HepG2 (cell line): ENCODE measurements around the gene ADAMTS13. TPM values are rescaled to one million over a fixed set of nuclear protein-coding genes. Genes with fewer than 3 reads are reported as not detected.

Experiments used
- AGO1 ChIP-seq: fragments of 200-400 bp; formaldehyde crosslinking; IDR thresholded peaks from 2 replicates; pipeline ENCODE4 v1.6.1; 2017; ENCODE audit warnings: mild to moderate bottlenecking, low read depth, low read length, moderate library complexity; ENCODE audit not compliant: poor library complexity, severe bottlenecking
- CAMTA2 ChIP-seq: sonication (generic); formaldehyde crosslinking; IDR thresholded peaks from 2 replicates; pipeline ENCODE4 v1.4.0; 2020; ENCODE audit warnings: mild to moderate bottlenecking, missing genetic modification reagents, borderline replicate concordance
- EHMT2 ChIP-seq: fragments of 200-600 bp; sonication (generic); IDR thresholded peaks from 2 replicates; pipeline ENCODE4 v1.7.0; 2017; ENCODE audit warnings: antibody characterized with exemption, low read depth, low read length, borderline replicate concordance
- GLMP ChIP-seq: sonication (generic); formaldehyde crosslinking; IDR thresholded peaks from 2 replicates; pipeline ENCODE4 v1.9.0; 2021; ENCODE audit warnings: missing genetic modification reagents, mild to moderate bottlenecking, borderline replicate concordance
- NFRKB ChIP-seq: fragments of 450-650 bp; IDR thresholded peaks from 2 replicates; pipeline ENCODE4 v1.6.1; 2017
- POGK ChIP-seq: sonication (generic); formaldehyde crosslinking; conservative IDR thresholded peaks from 2 replicates; pipeline ENCODE4 v1.8.0; 2022; ENCODE audit warnings: mild to moderate bottlenecking, moderate library complexity, missing genetic modification reagents
- POLR2G ChIP-seq: fragments of 200-400 bp; formaldehyde crosslinking; IDR thresholded peaks from 2 replicates; pipeline ENCODE4 v1.6.1; 2018; ENCODE audit warnings: mild to moderate bottlenecking, low read depth, low read length, moderate library complexity
- SKIL ChIP-seq: sonication (generic); formaldehyde crosslinking; IDR thresholded peaks from 2 replicates; pipeline ENCODE4 v1.8.0; 2022; ENCODE audit warnings: missing genetic modification reagents, mild to moderate bottlenecking, moderate library complexity, borderline replicate concordance
- SOX5 ChIP-seq: IDR thresholded peaks from 2 replicates; pipeline ENCODE4 v1.6.1; 2016; ENCODE audit warnings: borderline replicate concordance
- SP2 ChIP-seq: sonication (generic); formaldehyde crosslinking; IDR thresholded peaks from 2 replicates; pipeline ENCODE4 v1.5.1; 2020; ENCODE audit warnings: mild to moderate bottlenecking, missing genetic modification reagents
- UBTF ChIP-seq: sonication (generic); formaldehyde crosslinking; IDR thresholded peaks from 2 replicates; pipeline ENCODE4 v1.4.0; 2020; ENCODE audit warnings: mild to moderate bottlenecking, missing genetic modification reagents
- ZNF101 ChIP-seq: sonication (generic); formaldehyde crosslinking; IDR thresholded peaks from 2 replicates; pipeline ENCODE4 v1.4.0; 2020; ENCODE audit warnings: mild to moderate bottlenecking, low read depth, missing genetic modification reagents, borderline replicate concordance
- ZNF282 ChIP-seq: fragments of 450-650 bp; IDR thresholded peaks from 2 replicates; pipeline ENCODE4 v1.6.1; 2018; ENCODE audit not compliant: partially characterized antibody
- ZNF589 ChIP-seq: sonication (generic); formaldehyde crosslinking; conservative IDR thresholded peaks from 2 replicates; pipeline ENCODE4 v1.8.0; 2022; ENCODE audit warnings: mild to moderate bottlenecking, moderate library complexity, missing genetic modification reagents
- ZNF619 ChIP-seq: sonication (generic); formaldehyde crosslinking; IDR thresholded peaks from 2 replicates; pipeline ENCODE4 v1.4.0; 2020; ENCODE audit warnings: mild to moderate bottlenecking, missing genetic modification reagents
- ZNF784 ChIP-seq: sonication (generic); formaldehyde crosslinking; IDR thresholded peaks from 2 replicates; pipeline ENCODE4 v1.5.1; 2020; ENCODE audit warnings: missing genetic modification reagents, mild to moderate bottlenecking, borderline replicate concordance
- ZNF800 ChIP-seq: sonication (generic); formaldehyde crosslinking; IDR thresholded peaks from 2 replicates; pipeline ENCODE4 v1.4.0; 2020; ENCODE audit warnings: missing genetic modification reagents
- polyA plus RNA-seq, 8 experiments: library from polyadenylated mRNA; depleted of rRNA in 3 of 8; stranded (reverse) in 7 of 8; unstranded in 1 of 8; fragments of >200 nt; fragmentation: Illumina TruSeq in 4 of 8; extraction: Trizol in 4 of 8; gene quantifications; 2 replicates each; pipeline versions ENCODE4 v1.2.1 to v1.2.3, GENCODE V29; 2011 to 2016; ENCODE audit warnings: low read depth in 4 of 8, missing spikeins in 1 of 8, mixed read lengths in 1 of 8; ENCODE audit not compliant: insufficient read depth in 1 of 8
- total RNA-seq, 5 experiments: library from RNA; depleted of rRNA; stranded (reverse); fragments of >200 nt; fragmentation: Illumina TruSeq; extraction: Trizol; gene quantifications; 2 replicates each; pipeline ENCODE4 v1.2.3, GENCODE V29; 2016; ENCODE audit warnings: low read depth in 1 of 5

The ADAMTS13 gene
- total and polyA plus RNA-seq, 2 of the 13 experiments (the other 11 are each of a cell fraction or from before 2014, with no cell fraction given): 0.91 to 4.5 TPM

GRCh38 chr9:133506653-133507038, 84.5 kb downstream of the ADAMTS13 start (continued):
- no peak for TF ChIP-seq GLMP (CRISPR knock-in tag)
- no peak for TF ChIP-seq ZNF589
- 0 out of 2 replicates have a peak, but pooled peaks have one; percentile 34 for TF ChIP-seq POLR2G
- peak; percentile 86 for TF ChIP-seq POGK (CRISPR knock-in tag)
- peak; percentile 88 for TF ChIP-seq UBTF (CRISPR knock-in tag)
- no peak for TF ChIP-seq NFRKB
- no peak for TF ChIP-seq ZNF784 (CRISPR knock-in tag)
- TF ChIP-seq ZNF619: no peak
- TF ChIP-seq EHMT2: no peak
- peak; percentile 88; the same call in 1 of the 2 replicates for TF ChIP-seq ZNF800 (CRISPR knock-in tag)
- TF ChIP-seq SOX5 (CRISPR knock-in tag): peak; percentile 72; the same call in 1 of the 2 replicates
- no peak; the same call in 1 of the 2 replicates for TF ChIP-seq SKIL (CRISPR knock-in tag)
- TF ChIP-seq AGO1: no peak
- TF ChIP-seq ZNF282: no peak
- TF ChIP-seq ZNF101 (CRISPR knock-in tag): 0 out of 2 replicates have a peak, but pooled peaks have one; percentile 21
- no peak for TF ChIP-seq CAMTA2 (CRISPR knock-in tag)
- TF ChIP-seq SP2 (CRISPR knock-in tag): no peak
